Duodenal mucosa (tissue), 2 donors: Measurements from ENCODE around the gene HMX2.

ENCODE experiments used
- H3K27ac ChIP-seq: one replicate; pipeline ENCODE4 v1.7.0; 2013; ENCODE audit warnings: low read depth, low read length
- H3K27me3 ChIP-seq, 2 donors: one replicate each; pipeline ENCODE4 v1.7.0; 2013; ENCODE audit warnings: low read length in 2 of 2, control low read depth in 1 of 2; ENCODE audit not compliant: insufficient read depth in 2 of 2, control insufficient read depth in 1 of 2
- H3K36me3 ChIP-seq, 2 donors: one replicate each; pipeline ENCODE4 v1.7.0; 2013; ENCODE audit warnings: low read length in 2 of 2, control low read depth in 1 of 2; ENCODE audit not compliant: insufficient read depth in 2 of 2, control insufficient read depth in 1 of 2
- H3K4me1 ChIP-seq, 2 donors: one replicate each; pipeline ENCODE4 v1.7.0; 2013; ENCODE audit warnings: low read length in 2 of 2, control low read depth in 1 of 2; ENCODE audit not compliant: insufficient read depth in 2 of 2, control insufficient read depth in 1 of 2
- H3K4me3 ChIP-seq, 2 donors: one replicate each; pipeline ENCODE4 v1.7.0; 2013; ENCODE audit warnings: low read length in 2 of 2, low read depth in 1 of 2
- H3K9ac ChIP-seq, 2 donors: one replicate each; pipeline ENCODE4 v1.7.0; 2013; ENCODE audit warnings: low read length in 2 of 2, low read depth in 1 of 2
- H3K9me3 ChIP-seq, 2 donors: one replicate each; pipeline ENCODE4 v1.7.0; 2013; ENCODE audit warnings: low read length in 2 of 2, control low read depth in 1 of 2; ENCODE audit not compliant: control insufficient read depth in 1 of 2

HMX2 gene, protein sequence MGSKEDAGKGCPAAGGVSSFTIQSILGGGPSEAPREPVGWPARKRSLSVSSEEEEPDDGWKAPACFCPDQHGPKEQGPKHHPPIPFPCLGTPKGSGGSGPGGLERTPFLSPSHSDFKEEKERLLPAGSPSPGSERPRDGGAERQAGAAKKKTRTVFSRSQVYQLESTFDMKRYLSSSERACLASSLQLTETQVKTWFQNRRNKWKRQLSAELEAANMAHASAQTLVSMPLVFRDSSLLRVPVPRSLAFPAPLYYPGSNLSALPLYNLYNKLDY

GRCh38 chr10:123147635-123148413 is at the start of gene HMX2:
TSS of gene HMX2 (plus strand) at chr10:123148136. CDS start at chr10:123148379, 243 bp downstream.
- H3K9me3 ChIP-seq, result no peaks in the 10 kb centered on the region
- no peak within 1 kb of the TSS for H3K27ac ChIP-seq
- H3K36me3 ChIP-seq, result no peaks in the 10 kb centered on the region
- H3K27me3 ChIP-seq, result peaks cover 97 to 99% of the 10 kb centered on the region in 2 donors
- peaks cover 21 to 22% of the 10 kb centered on the region in 2 donors for H3K4me1 ChIP-seq
- H3K4me3 ChIP-seq, result no peak within 1 kb of the TSS
- no peak within 1 kb of the TSS for H3K9ac ChIP-seq

DNA sequence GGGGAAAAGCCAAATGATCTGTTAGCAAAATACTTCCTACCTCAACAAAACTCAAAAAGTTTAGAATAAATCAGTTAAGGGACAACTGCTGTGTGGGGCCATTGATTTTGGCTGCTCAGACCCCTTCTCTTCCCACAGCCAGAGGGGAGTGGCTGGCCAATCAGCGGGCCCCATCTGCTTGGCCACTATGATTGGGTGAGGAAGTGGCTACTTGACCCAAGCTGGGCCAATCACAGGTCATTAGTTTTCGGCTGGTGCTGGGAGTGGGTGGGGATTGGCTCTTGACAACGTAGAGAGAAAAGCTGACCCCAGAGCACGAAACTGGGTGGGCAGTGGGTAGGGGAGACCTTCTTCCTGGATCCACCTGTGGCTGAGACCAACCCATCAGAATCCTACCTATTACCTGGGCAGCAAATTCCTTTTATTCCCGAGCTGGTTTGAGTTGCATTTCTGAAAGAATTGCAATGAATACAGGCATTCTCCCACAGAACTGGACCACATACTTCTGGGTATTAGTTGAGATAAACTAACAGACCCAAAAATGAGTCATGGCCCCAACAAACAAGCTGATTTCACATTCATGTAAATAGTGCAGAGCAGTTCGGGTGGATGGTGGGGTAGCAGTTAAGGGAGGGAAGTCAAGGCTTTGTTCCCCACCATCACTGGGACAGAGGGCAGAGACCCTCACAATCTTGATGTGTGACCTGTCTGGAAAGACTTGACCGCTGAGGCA is 47.7 kb upstream of the HMX2 start:
- no peaks in the 10 kb centered on the region for H3K9me3 ChIP-seq
- peaks cover 0 to 4% of the 10 kb centered on the region in 2 donors for H3K27me3 ChIP-seq
- H3K36me3 ChIP-seq, result no peaks in the 10 kb centered on the region
- H3K27ac ChIP-seq, result no peak overlapping the region
- no peak overlapping the region for H3K4me3 ChIP-seq
- H3K4me1 ChIP-seq, result no peaks in the 10 kb centered on the region
- H3K9ac ChIP-seq, result no peak overlapping the region

DNA sequence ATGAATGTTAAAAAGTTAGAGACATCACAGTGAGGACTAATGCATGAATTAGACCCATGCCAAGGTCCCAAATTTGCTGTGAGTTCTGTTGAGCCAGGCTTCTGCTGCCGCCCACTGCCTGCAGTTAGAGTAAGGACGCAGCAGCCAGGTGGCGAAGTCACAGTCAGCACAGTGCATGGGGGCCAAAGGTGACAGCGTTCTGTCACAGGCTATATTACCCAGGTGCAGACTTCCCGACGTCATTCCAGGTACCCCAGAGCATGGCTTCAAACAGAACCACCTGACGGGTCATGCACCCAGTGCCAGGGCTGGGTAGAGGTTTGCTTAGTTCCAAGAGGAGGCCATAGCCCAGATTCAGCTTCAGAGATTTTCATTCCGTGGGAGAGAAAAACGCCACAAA is 46.1 kb upstream of the HMX2 start:
- Histone ChIP-seq H3K9ac (no peak overlapping the region), H3K27ac (no peak overlapping the region), H3K4me3 (no peak overlapping the region), H3K9me3 (no peaks in the 10 kb centered on the region), H3K4me1 (no peaks in the 10 kb centered on the region), H3K36me3 (no peaks in the 10 kb centered on the region), H3K27me3 (no peaks in the 10 kb centered on the region)

- H3K36me3 ChIP-seq, result no peaks in the 10 kb centered on the region
- no peak overlapping the region for H3K9ac ChIP-seq
- no peak overlapping the region for H3K4me3 ChIP-seq
- H3K27me3 ChIP-seq, result no peaks in the 10 kb centered on the region
- H3K27ac ChIP-seq, result no peak overlapping the region
- no peaks in the 10 kb centered on the region for H3K4me1 ChIP-seq
- H3K9me3 ChIP-seq, result no peaks in the 10 kb centered on the region
Observed at GRCh38 chr10:123102673-123103072, 45.3 kb upstream of the HMX2 start.

DNA sequence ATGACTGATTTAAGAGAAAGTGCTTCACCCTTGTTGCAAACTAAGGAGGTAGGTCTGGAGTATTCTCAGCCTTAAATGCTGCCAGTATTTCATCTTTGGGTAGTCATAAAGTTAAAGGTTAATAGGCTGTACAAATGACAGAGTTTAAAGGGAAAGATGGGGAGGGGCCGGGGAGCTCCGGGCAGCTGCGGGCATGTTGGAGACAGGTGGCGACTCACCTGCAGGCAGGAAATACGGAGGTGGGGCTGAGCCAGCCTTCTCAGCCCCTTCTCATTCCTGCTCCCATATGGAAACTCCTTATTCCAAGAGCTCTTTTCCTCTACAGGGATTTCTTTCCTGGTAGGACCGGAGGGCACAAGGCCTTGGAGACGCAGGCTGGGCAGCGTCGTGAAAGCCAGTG is 44.0 kb upstream of the HMX2 start:
- Histone ChIP-seq H3K9ac (no peak overlapping the region), H3K9me3 (no peaks in the 10 kb centered on the region), H3K27ac (no peak overlapping the region), H3K27me3 (no peaks in the 10 kb centered on the region), H3K36me3 (no peaks in the 10 kb centered on the region), H3K4me3 (no peak overlapping the region), H3K4me1 (no peaks in the 10 kb centered on the region)

GRCh38 chr10:123109466-123109865 is 38.5 kb upstream of the HMX2 start:
- Histone ChIP-seq H3K9me3 (no peaks in the 10 kb centered on the region), H3K27ac (no peak overlapping the region), H3K36me3 (no peaks in the 10 kb centered on the region), H3K4me1 (no peaks in the 10 kb centered on the region), H3K4me3 (no peak overlapping the region), H3K9ac (no peak overlapping the region), H3K27me3 (peaks cover 6% of the 10 kb centered on the region in 2 donors)

DNA sequence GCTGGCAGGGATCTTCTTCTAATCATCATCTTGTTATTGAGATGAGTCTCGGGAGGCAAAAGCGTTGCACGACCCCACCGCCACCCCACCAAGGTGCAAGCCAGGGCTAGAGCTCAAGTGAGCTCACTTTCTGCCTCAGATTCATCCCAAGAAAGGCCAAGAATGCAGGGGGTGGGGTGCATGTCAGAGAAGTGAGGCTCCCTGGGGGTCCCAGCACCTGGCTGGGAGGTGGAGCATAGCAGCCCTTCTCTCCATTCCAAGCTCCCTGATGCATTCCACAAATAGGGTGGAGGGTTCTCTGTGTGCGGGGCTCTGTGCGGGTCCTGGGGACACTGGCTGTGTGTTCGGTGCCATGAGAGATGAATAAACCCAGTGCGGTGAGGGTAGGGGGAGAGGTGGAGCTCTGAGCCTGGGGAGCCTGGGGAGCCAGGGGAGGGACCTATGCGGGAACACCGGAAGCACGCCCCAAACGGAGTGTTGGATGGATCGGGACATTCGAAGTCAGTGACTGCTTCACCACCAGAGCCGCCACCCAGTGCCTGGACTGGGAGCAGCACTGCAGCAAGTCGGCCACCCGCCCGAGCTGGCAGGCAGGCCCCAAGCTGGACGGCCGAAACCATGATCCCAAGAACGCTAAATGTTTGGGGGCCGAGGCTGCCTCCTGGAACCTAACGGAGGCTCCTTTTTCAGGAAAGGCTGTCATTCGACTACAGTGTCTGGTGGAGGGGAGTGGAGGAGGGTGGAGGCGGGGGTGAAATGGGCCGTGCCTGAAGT is 30.1 kb upstream of the HMX2 start:
- H3K36me3 ChIP-seq, result no peaks in the 10 kb centered on the region
- peaks cover 22 to 39% of the 10 kb centered on the region in 2 donors for H3K27me3 ChIP-seq
- H3K4me3 ChIP-seq, result no peak overlapping the region
- no peaks in the 10 kb centered on the region for H3K9me3 ChIP-seq
- H3K4me1 ChIP-seq, result no peaks in the 10 kb centered on the region
- no peak overlapping the region for H3K27ac ChIP-seq
- no peak overlapping the region for H3K9ac ChIP-seq

DNA sequence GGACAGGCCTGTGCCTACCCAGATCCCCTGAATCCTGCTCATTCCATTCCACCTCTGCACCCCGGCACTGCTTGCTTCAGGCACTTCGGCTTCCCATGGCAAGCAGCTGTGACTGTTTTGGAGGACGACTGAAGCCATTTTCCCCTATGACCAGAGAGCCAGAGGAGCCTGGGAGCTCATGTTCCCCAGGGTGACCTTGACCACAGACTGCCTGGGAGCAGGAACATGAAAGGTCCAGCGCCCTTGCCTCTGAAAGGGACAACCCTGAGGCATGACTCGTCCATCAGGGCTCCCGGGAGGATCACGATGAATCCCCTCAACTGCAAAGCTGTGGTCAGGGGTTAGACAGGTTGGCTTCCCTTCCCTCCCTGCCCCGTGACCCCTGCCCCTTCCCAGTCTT is 28.9 kb upstream of the HMX2 start:
- Histone ChIP-seq H3K36me3 (no peaks in the 10 kb centered on the region), H3K27ac (no peak overlapping the region), H3K4me1 (no peaks in the 10 kb centered on the region), H3K9me3 (no peaks in the 10 kb centered on the region), H3K27me3 (peaks cover 22 to 37% of the 10 kb centered on the region in 2 donors), H3K4me3 (no peak overlapping the region), H3K9ac (no peak overlapping the region)

GRCh38 chr10:123126246-123126645 is 21.7 kb upstream of the HMX2 start:
- Histone ChIP-seq H3K4me3 (no peak overlapping the region), H3K27me3 (peaks cover 34 to 38% of the 10 kb centered on the region in 2 donors), H3K4me1 (no peaks in the 10 kb centered on the region), H3K36me3 (no peaks in the 10 kb centered on the region), H3K27ac (no peak overlapping the region), H3K9me3 (no peaks in the 10 kb centered on the region), H3K9ac (no peak overlapping the region)
